Coronary artery (tissue), 2 donors: ENCODE data around the gene CPLX3.

Source experiments
- DNase-seq: peaks from one replicate; pipeline ENCODE4 v3.0.0-alpha.2; 2017; ENCODE audit warnings: low spot score
- H3K27ac ChIP-seq, 2 donors: fragments of 200-600 bp; sonication (generic); one replicate each; pipeline ENCODE4 v1.5.1; 2016 to 2019
- H3K4me3 ChIP-seq: fragments of 200-600 bp; sonication (generic); 2 replicates; pipeline ENCODE4 v1.5.1; 2016; ENCODE audit warnings: mild to moderate bottlenecking, moderate library complexity
- TF ChIP-seq, protein P1 (sequence below): fragments of 200-600 bp; sonication (generic); IDR thresholded peaks from one replicate; pipeline ENCODE4 v1.5.1; 2019; ENCODE audit warnings: antibody characterized with exemption

CPLX3 gene

DNA sequence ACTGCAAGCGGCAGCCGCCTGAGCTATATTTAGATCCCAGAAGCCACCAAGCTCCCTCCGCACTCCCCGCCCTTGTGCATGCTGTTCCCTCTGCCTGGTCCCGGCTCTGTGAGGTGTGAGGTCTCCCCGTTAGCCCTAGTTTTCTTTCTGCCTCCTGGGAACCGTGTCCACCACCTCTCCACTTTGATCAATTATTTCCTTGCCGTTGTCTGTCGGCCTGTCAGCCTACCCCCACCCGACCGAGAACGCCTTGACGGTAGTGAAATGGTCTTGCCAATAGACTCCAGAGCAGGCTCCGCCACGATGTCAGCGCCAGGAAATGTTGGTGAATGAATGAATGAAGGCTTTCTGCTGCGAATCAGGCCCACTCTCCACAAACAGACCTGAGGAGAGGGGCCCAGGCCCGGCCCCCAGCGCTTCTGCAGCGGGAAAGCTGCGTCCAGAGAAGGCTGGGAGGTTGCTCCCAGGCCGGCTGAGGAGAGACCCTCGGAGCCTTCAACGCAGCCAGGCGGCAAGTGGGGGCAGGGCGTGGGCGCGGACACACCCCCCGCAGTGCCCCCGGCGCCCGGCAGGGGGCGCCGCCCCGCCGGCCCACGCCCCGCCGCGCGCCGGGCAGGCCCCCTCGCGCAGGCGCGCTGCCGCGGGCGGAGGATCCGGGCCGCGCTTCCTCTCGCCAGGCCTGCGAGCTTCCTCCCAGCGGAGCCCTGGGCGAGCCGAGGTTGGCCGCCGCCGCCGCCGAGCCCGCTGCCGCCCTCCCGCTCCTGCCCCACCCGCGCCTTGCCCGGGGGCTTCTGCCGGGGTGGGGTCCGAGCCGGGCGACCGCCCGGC is 44.8 kb upstream of the CPLX3 start, which contains the start of gene CSK:
CSK (plus strand) TSS at position 650 of the 828 bp plus-strand sequence. CDS start 16,218 bp downstream, outside the sequence.
- H3K4me3 ChIP-seq, result peak within 1 kb of the TSS; percentile 95
- TF ChIP-seq, protein P1, sequence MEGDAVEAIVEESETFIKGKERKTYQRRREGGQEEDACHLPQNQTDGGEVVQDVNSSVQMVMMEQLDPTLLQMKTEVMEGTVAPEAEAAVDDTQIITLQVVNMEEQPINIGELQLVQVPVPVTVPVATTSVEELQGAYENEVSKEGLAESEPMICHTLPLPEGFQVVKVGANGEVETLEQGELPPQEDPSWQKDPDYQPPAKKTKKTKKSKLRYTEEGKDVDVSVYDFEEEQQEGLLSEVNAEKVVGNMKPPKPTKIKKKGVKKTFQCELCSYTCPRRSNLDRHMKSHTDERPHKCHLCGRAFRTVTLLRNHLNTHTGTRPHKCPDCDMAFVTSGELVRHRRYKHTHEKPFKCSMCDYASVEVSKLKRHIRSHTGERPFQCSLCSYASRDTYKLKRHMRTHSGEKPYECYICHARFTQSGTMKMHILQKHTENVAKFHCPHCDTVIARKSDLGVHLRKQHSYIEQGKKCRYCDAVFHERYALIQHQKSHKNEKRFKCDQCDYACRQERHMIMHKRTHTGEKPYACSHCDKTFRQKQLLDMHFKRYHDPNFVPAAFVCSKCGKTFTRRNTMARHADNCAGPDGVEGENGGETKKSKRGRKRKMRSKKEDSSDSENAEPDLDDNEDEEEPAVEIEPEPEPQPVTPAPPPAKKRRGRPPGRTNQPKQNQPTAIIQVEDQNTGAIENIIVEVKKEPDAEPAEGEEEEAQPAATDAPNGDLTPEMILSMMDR, result peak; percentile 40
- peak within 1 kb of the TSS; percentile 65 to 97 for H3K27ac ChIP-seq
- peak; percentile 75 for DNase-seq

DNA sequence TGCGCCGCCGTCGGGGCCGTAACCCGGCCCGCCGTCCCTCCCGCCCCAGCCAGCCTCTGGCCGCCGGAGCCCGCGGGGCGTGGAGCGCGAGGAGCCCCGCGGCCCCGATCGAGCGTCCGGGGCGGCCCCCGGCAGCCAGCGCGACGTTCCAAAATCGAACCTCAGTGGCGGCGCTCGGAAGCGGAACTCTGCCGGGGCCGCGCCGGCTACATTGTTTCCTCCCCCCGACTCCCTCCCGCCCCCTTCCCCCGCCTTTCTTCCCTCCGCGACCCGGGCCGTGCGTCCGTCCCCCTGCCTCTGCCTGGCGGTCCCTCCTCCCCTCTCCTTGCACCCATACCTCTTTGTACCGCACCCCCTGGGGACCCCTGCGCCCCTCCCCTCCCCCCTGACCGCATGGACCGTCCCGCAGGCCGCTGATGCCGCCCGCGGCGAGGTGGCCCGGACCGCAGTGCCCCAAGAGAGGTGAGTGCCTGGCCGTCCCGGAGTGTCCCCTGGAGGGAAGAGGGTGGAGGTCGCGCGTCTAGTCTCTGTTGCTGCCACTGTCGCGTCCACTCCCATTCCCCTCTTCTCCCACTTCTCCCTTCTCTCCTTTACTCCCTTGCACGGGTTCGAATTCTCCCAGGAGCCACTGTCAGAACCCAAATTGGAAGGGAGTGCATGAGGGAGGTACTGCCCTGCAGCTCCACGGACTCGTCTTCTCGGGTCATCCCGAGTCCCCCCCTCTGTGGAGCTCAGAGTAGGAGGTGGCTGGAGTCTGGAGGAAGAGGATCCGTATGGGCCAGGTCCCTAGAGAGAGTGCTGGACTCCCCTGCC is 44.0 kb upstream of the CPLX3 start:
- TF ChIP-seq, protein P1, result no peak
- H3K27ac ChIP-seq, result peak overlapping the region; percentile 65 to 97
- no peak for DNase-seq
- H3K4me3 ChIP-seq, result peak overlapping the region; percentile 95

DNA sequence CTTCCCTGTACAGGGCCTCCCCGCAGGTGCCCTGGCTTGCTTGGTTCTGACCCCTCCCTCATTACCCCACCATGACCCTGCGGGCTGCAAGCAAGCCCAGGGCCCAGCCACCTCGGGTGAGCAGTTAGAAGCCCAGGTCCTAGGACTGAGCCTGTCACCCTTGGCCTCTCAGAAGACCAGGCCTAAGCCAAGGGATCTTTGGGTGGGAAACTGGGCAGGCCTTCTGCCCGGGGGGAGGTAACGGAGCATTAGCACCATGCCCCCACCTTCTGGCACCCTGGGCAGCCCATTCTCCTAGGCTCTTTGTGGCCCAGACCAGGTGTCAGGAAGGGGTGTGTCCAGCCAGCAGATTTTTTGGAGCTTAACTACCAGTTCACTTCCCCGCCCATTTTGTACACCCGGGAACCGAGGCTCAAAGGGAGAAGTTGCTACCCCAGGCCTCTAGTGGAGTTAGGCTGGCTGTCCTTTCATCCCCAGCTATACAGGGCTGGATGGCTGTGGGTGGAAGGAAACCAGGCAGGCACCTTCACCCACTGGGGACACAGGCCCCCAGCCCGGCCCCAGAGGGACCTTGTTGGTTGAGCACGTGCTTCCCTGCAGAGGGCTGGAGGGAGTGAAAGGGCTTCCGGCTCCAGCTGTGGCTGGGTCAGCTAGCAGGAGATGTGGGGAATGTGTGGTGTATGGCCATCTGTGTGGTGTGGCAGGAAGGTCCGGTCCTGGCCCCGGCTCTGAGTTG is 43.2 kb upstream of the CPLX3 start:
- peak overlapping the region; percentile 95 for H3K4me3 ChIP-seq
- peak overlapping the region; percentile 65 to 97 for H3K27ac ChIP-seq
- DNase-seq, result no peak
- TF ChIP-seq, protein P1, result no peak

DNA sequence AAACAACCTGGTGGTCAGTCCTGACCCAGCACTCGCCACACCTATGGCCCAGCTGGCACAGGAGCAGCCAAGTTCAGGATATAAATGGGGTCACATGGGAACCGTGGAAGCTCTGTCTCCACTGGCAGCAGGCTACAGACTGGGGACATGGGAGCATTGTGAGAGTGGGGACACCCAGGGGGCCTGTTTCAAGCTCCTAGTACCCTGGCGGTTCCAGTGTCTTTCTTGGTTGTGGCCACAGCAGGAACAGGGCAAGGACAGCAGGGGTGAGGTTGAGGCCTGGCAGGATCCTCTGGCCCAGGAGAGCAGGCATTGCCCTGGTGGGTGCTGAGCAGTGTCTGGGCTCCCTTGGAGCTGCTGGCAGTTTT is 42.6 kb upstream of the CPLX3 start:
- TF ChIP-seq, protein P1, result no peak
- Histone ChIP-seq H3K4me3 (peak overlapping the region; percentile 95), H3K27ac (peak overlapping the region; percentile 65 to 97)
- DNase-seq, result no peak

DNA sequence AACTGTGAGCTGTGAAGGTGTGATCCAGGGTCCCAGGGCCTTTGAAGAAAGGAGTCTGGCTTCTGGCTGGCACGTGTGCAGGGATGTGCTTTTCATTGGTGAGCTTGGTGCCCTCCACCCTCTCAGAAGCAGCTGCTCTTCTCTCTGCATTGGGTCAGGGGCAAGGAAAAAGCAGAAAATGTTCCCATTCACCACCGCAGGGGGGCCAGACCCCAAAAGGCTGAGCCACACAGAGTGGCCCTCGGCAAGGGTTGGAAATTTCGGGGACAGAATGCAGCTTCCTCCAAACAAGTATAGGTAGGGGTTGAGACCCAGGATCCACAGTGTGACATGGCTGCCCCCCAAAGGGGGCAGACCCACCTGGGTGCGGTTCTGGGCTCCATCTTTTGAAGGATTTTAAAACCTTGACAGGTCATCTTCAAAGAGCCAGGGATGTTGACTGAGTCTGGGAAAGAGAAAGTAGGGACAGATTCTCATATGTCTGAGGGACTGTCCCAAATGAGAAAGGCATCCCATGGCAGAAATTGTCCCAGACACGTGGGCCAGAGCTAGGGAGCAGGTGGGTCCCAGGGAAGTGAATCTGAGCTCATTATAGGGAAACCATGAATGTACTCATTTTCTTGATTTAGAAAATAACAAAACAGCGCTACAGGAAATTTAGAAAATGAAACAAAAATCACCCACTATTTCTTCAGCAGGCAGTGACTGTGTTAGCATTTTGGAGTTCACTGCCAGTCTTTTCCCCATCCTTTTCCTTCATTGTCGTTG is 41.8 kb upstream of the CPLX3 start:
- TF ChIP-seq, protein P1, result no peak
- peak overlapping the region; percentile 14 for H3K4me3 ChIP-seq
- H3K27ac ChIP-seq, result peak overlapping the region; percentile 42 to 61
- no peak for DNase-seq
